A549 (cell line): ENCODE data around the gene BIN1. TPM values are rescaled to one million over a fixed set of nuclear protein-coding genes. Genes with fewer than 3 reads are reported as not detected.

Experiments
- ATAC-seq, 2 experiments: fragments of 200-7000 bp in 1 of 2; fragments of >200 bp in 1 of 2; cut with Nextera tagmentation in 1 of 2; cut with Tn5 transposase in 1 of 2; 3 replicates each; pipeline versions ENCODE4 v1.8.0 to v1.9.1; 2018 to 2020; ENCODE audit warnings: mild to moderate bottlenecking in 1 of 2, moderate library complexity in 1 of 2
- CTCF ChIA-PET: fragments of 300-600 bp; sonication (Branson Sonifier 250); formaldehyde crosslinking; extraction: SDS; loops from one replicate; lab custom pipeline; 2021; ENCODE audit warnings: antibody characterized with exemption, inconsistent platforms; lab: Yijun Ruan, JAX
- POLR2A ChIA-PET: fragments of 350-600 bp; formaldehyde crosslinking; extraction: SDS; loops from one replicate; lab custom pipeline; 2021; ENCODE audit warnings: antibody characterized with exemption, inconsistent platforms; lab: Yijun Ruan, JAX
- DNase-seq, 2 experiments: peaks; one replicate each; pipeline versions ENCODE4 v3.0.0 to v3.0.0-alpha.2; 2011 to 2016; ENCODE audit warnings: low read depth in 1 of 2, low spot score in 1 of 2
- FAIRE-seq: peaks from 2 replicates; lab custom pipeline; 2011; peaks lifted over from hg19 to GRCh38; lab: Jason Lieb, UNC
- H3K27ac ChIP-seq, 2 experiments: fragments of >200 bp; sonication (Bioruptor Twin); formaldehyde crosslinking; 3 replicates each; pipeline ENCODE4 v1.5.1; 2016 to 2017
- H3K4me1 ChIP-seq: fragments of >200 bp; sonication (Bioruptor Twin); formaldehyde crosslinking; 3 replicates; pipeline ENCODE4 v1.6.1; 2016
- H3K4me2 ChIP-seq: fragments of >200 bp; sonication (Bioruptor Twin); formaldehyde crosslinking; 3 replicates; pipeline ENCODE4 v1.6.1; 2016
- H3K4me3 ChIP-seq: fragments of >200 bp; sonication (Bioruptor Twin); formaldehyde crosslinking; 3 replicates; pipeline ENCODE4 v1.5.1; 2016
- H3K9me3 ChIP-seq: fragments of >200 bp; sonication (Bioruptor Twin); formaldehyde crosslinking; 3 replicates; pipeline ENCODE4 v1.6.1; 2016
- BHLHE40 ChIP-seq: IDR thresholded peaks from 2 replicates; pipeline ENCODE4 v1.6.1; 2012; ENCODE audit warnings: low read depth, low read length, inconsistent platforms
- FOSB ChIP-seq: fragments of 250-450 bp; sonication (Bioruptor Pico); IDR thresholded peaks from 2 replicates; pipeline ENCODE4 v1.5.0; 2020; ENCODE audit warnings: mild to moderate bottlenecking, moderate library complexity
- FOSL2 ChIP-seq, 2 experiments: fragments of 450-650 bp in 1 of 2; fragments of >200 bp in 1 of 2; sonication (Bioruptor Twin) in 1 of 2; formaldehyde crosslinking; IDR thresholded peaks; 2 replicates each; pipeline versions ENCODE4 v1.5.0 to v1.6.1; 2016 to 2020; ENCODE audit warnings: mild to moderate bottlenecking in 1 of 2, moderate library complexity in 1 of 2
- GATA3 ChIP-seq: IDR thresholded peaks from 2 replicates; pipeline ENCODE4 v1.6.1; 2012; ENCODE audit warnings: borderline replicate concordance
- HEYL ChIP-seq: fragments of 250-450 bp; sonication (Bioruptor Pico); IDR thresholded peaks from 2 replicates; pipeline ENCODE4 v1.8.0; 2021; ENCODE audit warnings: mild to moderate bottlenecking, moderate library complexity
- HOXB13 ChIP-seq: fragments of 250-450 bp; sonication (Bioruptor Pico); IDR thresholded peaks from 2 replicates; pipeline ENCODE4 v1.5.0; 2020; ENCODE audit warnings: low read depth, mild to moderate bottlenecking, moderate library complexity
- NPAS2 ChIP-seq: fragments of 250-450 bp; sonication (Bioruptor Pico); IDR thresholded peaks from 2 replicates; pipeline ENCODE4 v1.8.0; 2022; ENCODE audit warnings: mild to moderate bottlenecking, moderate library complexity, borderline replicate concordance
- NR3C1 ChIP-seq: fragments of >200 bp; sonication (Bioruptor Twin); formaldehyde crosslinking; IDR thresholded peaks from 3 replicates; pipeline ENCODE4 v1.6.1; 2017
- RAD21 ChIP-seq, 2 experiments: fragments of >200 bp in 1 of 2; sonication (Bioruptor Twin) in 1 of 2; formaldehyde crosslinking in 1 of 2; IDR thresholded peaks in 1 of 2; conservative IDR thresholded peaks in 1 of 2; 2 replicates in 1 of 2; 3 replicates in 1 of 2; pipeline ENCODE4 v1.6.1; 2012 to 2018; ENCODE audit warnings: inconsistent platforms in 1 of 2
- SMC3 ChIP-seq: fragments of >200 bp; sonication (Bioruptor Twin); formaldehyde crosslinking; IDR thresholded peaks from 3 replicates; pipeline ENCODE4 v1.6.1; 2018; ENCODE audit warnings: inconsistent platforms
- ZSCAN20 ChIP-seq: fragments of 250-450 bp; sonication (Bioruptor Pico); IDR thresholded peaks from 2 replicates; pipeline ENCODE4 v1.8.0; 2022; ENCODE audit warnings: mild to moderate bottlenecking, moderate library complexity
- WGBS: methylation state at CpG from one replicate; pipeline ENCODE4 v1.1.6; 2017; ENCODE audit errors: missing lambda C conversion rate; 5-methylcytosine and 5-hydroxymethylcytosine counted together
- polyA plus RNA-seq, 4 experiments: library from polyadenylated mRNA; depleted of rRNA in 3 of 4; stranded (reverse); fragments of >200 nt; fragmentation: RNase III in 1 of 4; extraction: RNeasy Plus Mini Kit Qiagen cat#74134 plus additional on column Dnase treatment in 1 of 4; gene quantifications; 2 replicates in 3 of 4; 3 replicates in 1 of 4; pipeline ENCODE4 v1.2.3, GENCODE V29; 2011 to 2017
- TF ChIP-seq, protein P1 (sequence below): fragments of 150-350 bp; IDR thresholded peaks from 2 replicates; pipeline ENCODE4 v1.6.1; 2014; ENCODE audit warnings: low read depth, mild to moderate bottlenecking, low read length
- TF ChIP-seq, protein P2 (sequence below): fragments of 200-600 bp; sonication (generic); IDR thresholded peaks from 2 replicates; pipeline ENCODE4 v1.6.1; 2016; ENCODE audit warnings: antibody characterized with exemption, mild to moderate bottlenecking, moderate library complexity
- TF ChIP-seq, protein P3 (sequence below): IDR thresholded peaks from 2 replicates; pipeline ENCODE4 v1.6.1; 2012
- TF ChIP-seq, protein P4 (sequence below): fragments of 250-450 bp; sonication (Bioruptor Pico); IDR thresholded peaks from 2 replicates; pipeline ENCODE4 v1.5.0; 2021; ENCODE audit warnings: mild to moderate bottlenecking, moderate library complexity, borderline replicate concordance
- TF ChIP-seq, protein P5 (sequence below): IDR thresholded peaks from 2 replicates; pipeline ENCODE4 v1.6.1; 2012; ENCODE audit warnings: low read depth, borderline replicate concordance

Gene BIN1
- polyA plus RNA-seq, 2 of the 4 experiments (the other 2 are of a cell fraction) = 15.5 to 34.1 TPM

DNA sequence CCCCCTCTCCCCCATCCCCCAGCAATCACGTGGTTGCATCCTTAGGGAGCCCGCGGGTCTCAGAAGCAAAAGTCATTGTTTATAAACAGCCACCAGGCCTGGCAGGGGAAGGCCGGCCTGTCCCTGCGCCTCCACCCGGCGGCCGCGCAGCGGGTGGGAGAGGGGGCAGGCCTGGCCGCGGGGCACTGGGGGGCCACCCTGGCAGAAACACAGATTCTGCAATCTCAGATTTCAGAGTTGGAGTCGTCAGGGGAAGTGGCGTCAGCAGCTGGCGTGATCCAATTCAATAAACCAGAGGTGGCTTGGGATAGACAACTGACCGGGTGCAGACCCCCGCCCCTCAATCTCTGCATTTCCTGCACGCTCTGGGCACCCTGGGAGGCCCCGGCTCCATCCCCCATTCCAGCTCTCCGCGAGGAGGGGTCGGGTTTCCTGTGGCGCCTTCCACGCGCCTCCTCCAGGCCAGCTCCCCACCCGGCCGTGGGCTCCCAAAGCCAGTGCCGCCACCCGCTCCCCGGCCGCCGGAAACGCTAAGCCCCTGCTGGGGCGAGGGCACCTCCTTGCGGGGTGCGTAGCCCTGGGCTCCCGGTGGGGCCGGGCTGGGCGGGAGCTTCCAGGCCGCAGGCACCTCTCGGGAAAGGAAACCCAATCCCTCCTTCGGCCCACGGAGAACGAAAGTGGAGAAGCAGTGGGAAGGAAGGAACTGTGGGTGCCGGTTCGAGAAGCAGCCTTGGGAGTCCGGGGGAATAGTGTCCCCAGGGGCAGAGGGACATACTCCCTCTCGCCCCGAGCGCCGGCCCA, 1.1 kb downstream of the BIN1 start (continued):
- TF ChIP-seq, protein P1, sequence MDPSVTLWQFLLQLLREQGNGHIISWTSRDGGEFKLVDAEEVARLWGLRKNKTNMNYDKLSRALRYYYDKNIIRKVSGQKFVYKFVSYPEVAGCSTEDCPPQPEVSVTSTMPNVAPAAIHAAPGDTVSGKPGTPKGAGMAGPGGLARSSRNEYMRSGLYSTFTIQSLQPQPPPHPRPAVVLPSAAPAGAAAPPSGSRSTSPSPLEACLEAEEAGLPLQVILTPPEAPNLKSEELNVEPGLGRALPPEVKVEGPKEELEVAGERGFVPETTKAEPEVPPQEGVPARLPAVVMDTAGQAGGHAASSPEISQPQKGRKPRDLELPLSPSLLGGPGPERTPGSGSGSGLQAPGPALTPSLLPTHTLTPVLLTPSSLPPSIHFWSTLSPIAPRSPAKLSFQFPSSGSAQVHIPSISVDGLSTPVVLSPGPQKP = no peak
- TF ChIP-seq SMC3 (no peak), ZSCAN20 (CRISPR knock-in tag) (no peak), HOXB13 (no peak)
- TF ChIP-seq, protein P2, sequence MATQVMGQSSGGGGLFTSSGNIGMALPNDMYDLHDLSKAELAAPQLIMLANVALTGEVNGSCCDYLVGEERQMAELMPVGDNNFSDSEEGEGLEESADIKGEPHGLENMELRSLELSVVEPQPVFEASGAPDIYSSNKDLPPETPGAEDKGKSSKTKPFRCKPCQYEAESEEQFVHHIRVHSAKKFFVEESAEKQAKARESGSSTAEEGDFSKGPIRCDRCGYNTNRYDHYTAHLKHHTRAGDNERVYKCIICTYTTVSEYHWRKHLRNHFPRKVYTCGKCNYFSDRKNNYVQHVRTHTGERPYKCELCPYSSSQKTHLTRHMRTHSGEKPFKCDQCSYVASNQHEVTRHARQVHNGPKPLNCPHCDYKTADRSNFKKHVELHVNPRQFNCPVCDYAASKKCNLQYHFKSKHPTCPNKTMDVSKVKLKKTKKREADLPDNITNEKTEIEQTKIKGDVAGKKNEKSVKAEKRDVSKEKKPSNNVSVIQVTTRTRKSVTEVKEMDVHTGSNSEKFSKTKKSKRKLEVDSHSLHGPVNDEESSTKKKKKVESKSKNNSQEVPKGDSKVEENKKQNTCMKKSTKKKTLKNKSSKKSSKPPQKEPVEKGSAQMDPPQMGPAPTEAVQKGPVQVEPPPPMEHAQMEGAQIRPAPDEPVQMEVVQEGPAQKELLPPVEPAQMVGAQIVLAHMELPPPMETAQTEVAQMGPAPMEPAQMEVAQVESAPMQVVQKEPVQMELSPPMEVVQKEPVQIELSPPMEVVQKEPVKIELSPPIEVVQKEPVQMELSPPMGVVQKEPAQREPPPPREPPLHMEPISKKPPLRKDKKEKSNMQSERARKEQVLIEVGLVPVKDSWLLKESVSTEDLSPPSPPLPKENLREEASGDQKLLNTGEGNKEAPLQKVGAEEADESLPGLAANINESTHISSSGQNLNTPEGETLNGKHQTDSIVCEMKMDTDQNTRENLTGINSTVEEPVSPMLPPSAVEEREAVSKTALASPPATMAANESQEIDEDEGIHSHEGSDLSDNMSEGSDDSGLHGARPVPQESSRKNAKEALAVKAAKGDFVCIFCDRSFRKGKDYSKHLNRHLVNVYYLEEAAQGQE = no peak
- TF ChIP-seq, all 56 proteins: peak for 0

- peak overlapping the region; percentile 75 for H3K4me2 ChIP-seq
Measured at GRCh38 chr2:127104881-127105655, 1.9 kb downstream of the BIN1 start.

GRCh38 chr2:127104166-127104660, 2.7 kb downstream of the BIN1 start:
- Histone ChIP-seq H3K4me1 (peaks cover 47% of the 10 kb centered on the region), H3K9me3 (no peaks in the 10 kb centered on the region), H3K27ac (peak overlapping the region in 1 of 2 experiments; percentile 22; a peak in 1 of 6 replicates)
- FAIRE-seq = no peak
- WGBS = 85% methylated on average over 8 of the region's 8 CpGs
- CTCF ChIA-PET = interaction anchor here (1.0 kb wide), 1 partner anchor 35 kb away, joined by 3 read pairs; no protein-coding TSS in a partner anchor
- ATAC-seq = no peak
- TF ChIP-seq NPAS2 (CRISPR knock-in tag) = no peak
- TF ChIP-seq FOSB (CRISPR knock-in tag) = no peak
- no peak for TF ChIP-seq RAD21 (conservative IDR thresholded peaks at IDR 0.05 in 1 of 2, IDR thresholded peaks at IDR 0.05 in 1 of 2)
- no peak for TF ChIP-seq GATA3
- TF ChIP-seq HEYL (CRISPR knock-in tag) = no peak
- TF ChIP-seq BHLHE40 = no peak
- TF ChIP-seq, protein P3, sequence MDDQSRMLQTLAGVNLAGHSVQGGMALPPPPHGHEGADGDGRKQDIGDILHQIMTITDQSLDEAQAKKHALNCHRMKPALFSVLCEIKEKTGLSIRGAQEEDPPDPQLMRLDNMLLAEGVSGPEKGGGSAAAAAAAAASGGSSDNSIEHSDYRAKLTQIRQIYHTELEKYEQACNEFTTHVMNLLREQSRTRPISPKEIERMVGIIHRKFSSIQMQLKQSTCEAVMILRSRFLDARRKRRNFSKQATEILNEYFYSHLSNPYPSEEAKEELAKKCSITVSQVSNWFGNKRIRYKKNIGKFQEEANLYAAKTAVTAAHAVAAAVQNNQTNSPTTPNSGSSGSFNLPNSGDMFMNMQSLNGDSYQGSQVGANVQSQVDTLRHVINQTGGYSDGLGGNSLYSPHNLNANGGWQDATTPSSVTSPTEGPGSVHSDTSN = no peak
- TF ChIP-seq, protein P4, sequence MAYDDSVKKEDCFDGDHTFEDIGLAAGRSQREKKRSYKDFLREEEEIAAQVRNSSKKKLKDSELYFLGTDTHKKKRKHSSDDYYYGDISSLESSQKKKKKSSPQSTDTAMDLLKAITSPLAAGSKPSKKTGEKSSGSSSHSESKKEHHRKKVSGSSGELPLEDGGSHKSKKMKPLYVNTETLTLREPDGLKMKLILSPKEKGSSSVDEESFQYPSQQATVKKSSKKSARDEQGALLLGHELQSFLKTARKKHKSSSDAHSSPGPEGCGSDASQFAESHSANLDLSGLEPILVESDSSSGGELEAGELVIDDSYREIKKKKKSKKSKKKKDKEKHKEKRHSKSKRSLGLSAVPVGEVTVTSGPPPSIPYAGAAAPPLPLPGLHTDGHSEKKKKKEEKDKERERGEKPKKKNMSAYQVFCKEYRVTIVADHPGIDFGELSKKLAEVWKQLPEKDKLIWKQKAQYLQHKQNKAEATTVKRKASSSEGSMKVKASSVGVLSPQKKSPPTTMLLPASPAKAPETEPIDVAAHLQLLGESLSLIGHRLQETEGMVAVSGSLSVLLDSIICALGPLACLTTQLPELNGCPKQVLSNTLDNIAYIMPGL (CRISPR knock-in tag) = no peak
- TF ChIP-seq, all 56 proteins: peak for 0
- Histone ChIP-seq H3K4me2 (no peak overlapping the region), H3K4me3 (no peak overlapping the region)
- POLR2A ChIA-PET = no interaction called here
- no peak for DNase-seq

More at GRCh38 chr2:127104881-127105655, 1.9 kb downstream of the BIN1 start:
- DNase-seq (no peak), ATAC-seq (no peak), FAIRE-seq (no peak)
- ChIA-PET POLR2A (no interaction called here), CTCF (interaction anchor here (0.6 to 2.5 kb wide), 4 partner anchors 36 to 80 kb away, joined by 3 to 9 read pairs (median 3); no protein-coding TSS in a partner anchor)
- WGBS = 88% methylated on average over 5 of the region's 6 CpGs
- TF ChIP-seq, protein P5, sequence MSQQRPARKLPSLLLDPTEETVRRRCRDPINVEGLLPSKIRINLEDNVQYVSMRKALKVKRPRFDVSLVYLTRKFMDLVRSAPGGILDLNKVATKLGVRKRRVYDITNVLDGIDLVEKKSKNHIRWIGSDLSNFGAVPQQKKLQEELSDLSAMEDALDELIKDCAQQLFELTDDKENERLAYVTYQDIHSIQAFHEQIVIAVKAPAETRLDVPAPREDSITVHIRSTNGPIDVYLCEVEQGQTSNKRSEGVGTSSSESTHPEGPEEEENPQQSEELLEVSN = no peak
- TF ChIP-seq FOSL2 (IDR thresholded peaks at IDR 0.05) (no peak), FOSL2 (CRISPR knock-in tag; IDR thresholded peaks at IDR 0.05) (no peak), NR3C1 (no peak), SMC3 (no peak)
- H3K27ac ChIP-seq = peak overlapping the region in 1 of 2 experiments; percentile 92; a peak in 3 of 6 replicates
- H3K9me3 ChIP-seq = no peaks in the 10 kb centered on the region
- H3K4me3 ChIP-seq = no peak overlapping the region
- peaks cover 42% of the 10 kb centered on the region for H3K4me1 ChIP-seq
